Lower leg skin (tissue), 4 donors: Measurements from ENCODE around the gene C14orf180. TPM values are rescaled to one million over a fixed set of nuclear protein-coding genes. Genes with fewer than 3 reads are reported as not detected.

Experiments used
- DNase-seq, 2 donors: peaks; one replicate each; pipeline ENCODE4 v3.0.0-alpha.2; 2019; ENCODE audit warnings: low spot score in 2 of 2
- H3K4me3 ChIP-seq: fragments of 200-600 bp; sonication (generic); 2 replicates; pipeline ENCODE4 v1.5.1; 2017; ENCODE audit warnings: mild to moderate bottlenecking, low read depth; ENCODE audit not compliant: poor library complexity, severe bottlenecking
- CTCF ChIP-seq, 3 donors: fragments of 450-650 bp; IDR thresholded peaks; one replicate each; pipeline ENCODE4 v1.5.1; 2016; ENCODE audit warnings: antibody characterized with exemption in 3 of 3, mild to moderate bottlenecking in 3 of 3, moderate library complexity in 2 of 3
- POLR2A ChIP-seq, 2 donors: fragments of 450-650 bp; IDR thresholded peaks; one replicate each; pipeline ENCODE4 v1.6.1; 2016 to 2017; ENCODE audit warnings: antibody characterized with exemption in 2 of 2, mild to moderate bottlenecking in 1 of 2, moderate library complexity in 1 of 2
- WGBS, 2 donors: methylation state at CpG; one replicate each; pipeline ENCODE4 v1.1.5; 2018; 5-methylcytosine and 5-hydroxymethylcytosine counted together
- intact Hi-C: fragments of 100-400 bp; cut with DNase I; formaldehyde crosslinking; loops from one replicate; pipeline ENCODE4 v1.15.0; 2023; ENCODE audit warnings: low total_unique reads
- total RNA-seq, 4 donors: library from RNA; depleted of rRNA; stranded (reverse); fragments of >200 nt; gene quantifications; one replicate each; pipeline ENCODE4 v1.1.0, GENCODE V29; 2016

Gene C14orf180
- total RNA-seq, 4 donors from 2014 or later: 0.98 TPM; not detected in 3

GRCh38 chr14:104582005-104582404 lies 2.4 kb downstream of the C14orf180 start:
- intact Hi-C loops: no loop called here
- TF ChIP-seq POLR2A (IDR thresholded peaks at IDR 0.05): no peak
- TF ChIP-seq CTCF (IDR thresholded peaks at IDR 0.05): no peak
- WGBS, 2 donors: 32 to 60% methylated on average over 17 to 19 of the region's 20 CpGs
- H3K4me3 ChIP-seq: no peak overlapping the region
- DNase-seq: no peak

- no peak for DNase-seq
- TF ChIP-seq CTCF (IDR thresholded peaks at IDR 0.05) (no peak), POLR2A (IDR thresholded peaks at IDR 0.05) (no peak)
- intact Hi-C loops: no loop called here
- WGBS, 2 donors: 42 to 64% methylated on average over 12 of the region's 12 CpGs
- no peak overlapping the region for H3K4me3 ChIP-seq
Observed at GRCh38 chr14:104582662-104583061, 3.1 kb downstream of the C14orf180 start.

GRCh38 chr14:104583424-104584306 lies 4.1 kb downstream of the C14orf180 start:
- WGBS, 2 donors: 72 to 75% methylated on average over 17 to 27 of the region's 27 CpGs
- no peak for DNase-seq
- no peak overlapping the region for H3K4me3 ChIP-seq
- intact Hi-C loops: no loop called here
- TF ChIP-seq POLR2A (IDR thresholded peaks at IDR 0.05): no peak
- no peak for TF ChIP-seq CTCF (IDR thresholded peaks at IDR 0.05)

- no peak for TF ChIP-seq CTCF (IDR thresholded peaks at IDR 0.05)
- no peak for TF ChIP-seq POLR2A (IDR thresholded peaks at IDR 0.05)
- intact Hi-C loops: no loop called here
- no peak overlapping the region for H3K4me3 ChIP-seq
- no peak for DNase-seq
- WGBS, 2 donors: 78 to 83% methylated on average over 10 of the region's 10 CpGs
Observed at GRCh38 chr14:104584557-104584956, 5.0 kb downstream of the C14orf180 start.

GRCh38 chr14:104585966-104586697 lies 6.6 kb downstream of the C14orf180 start:
- intact Hi-C loops: no loop called here
- WGBS, 2 donors: 68 to 71% methylated on average over 24 of the region's 24 CpGs
- H3K4me3 ChIP-seq: no peak overlapping the region
- no peak for TF ChIP-seq CTCF (IDR thresholded peaks at IDR 0.05)
- TF ChIP-seq POLR2A (IDR thresholded peaks at IDR 0.05): no peak
- no peak for DNase-seq
